ENCODE results near the gene IQCK. TPM values are rescaled to one million over a fixed set of nuclear protein-coding genes. Genes with fewer than 3 reads are reported as not detected.

The IQCK gene
- total RNA-seq, 1 donor from 2014 or later = 6.5 TPM

DNA sequence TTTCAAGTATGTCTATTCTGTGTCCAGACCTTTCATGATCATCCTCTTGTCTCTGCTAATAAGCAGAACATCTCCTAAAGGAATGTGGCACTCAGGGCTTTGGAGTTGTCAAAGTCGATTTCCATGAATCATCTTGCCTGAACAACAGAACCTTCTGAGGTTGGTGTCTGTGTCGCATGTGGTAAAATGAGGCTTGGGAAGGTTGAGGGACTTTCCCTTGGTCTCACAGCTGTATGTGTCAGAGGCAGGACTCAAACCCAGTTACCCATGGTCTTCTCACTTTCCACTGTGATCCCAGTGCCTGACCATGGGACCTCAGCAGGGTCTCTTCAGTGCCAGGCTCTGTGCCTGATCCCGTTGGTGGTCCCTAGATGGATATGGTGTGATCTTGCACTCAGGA, 170.8 kb downstream of the IQCK start:
- DNase-seq (no peak), ATAC-seq (no peak)
- intact Hi-C loops (cut with micrococcal nuclease) = no loop called here

DNA sequence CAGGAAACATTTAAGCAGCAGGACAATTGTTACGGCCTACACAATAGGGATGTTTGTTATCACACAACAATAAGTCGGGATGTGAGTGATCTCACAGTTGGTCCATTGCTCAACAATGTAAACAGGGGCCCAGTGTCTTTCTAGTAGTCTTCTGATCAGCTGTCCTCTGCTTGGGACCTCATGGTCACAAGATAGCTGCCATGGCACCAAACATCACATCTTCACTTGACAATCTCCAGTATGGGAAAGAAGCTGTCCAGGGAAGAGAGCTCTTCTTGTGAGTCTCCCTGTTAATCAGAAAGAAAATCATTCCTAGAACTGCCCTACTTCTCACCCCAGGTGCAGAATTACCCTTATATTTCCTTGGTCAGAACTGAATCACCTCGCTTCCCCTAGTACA, 172.8 kb downstream of the IQCK start:
- intact Hi-C loops (cut with micrococcal nuclease) = no loop called here
- DNase-seq (no peak), ATAC-seq (no peak)

DNA sequence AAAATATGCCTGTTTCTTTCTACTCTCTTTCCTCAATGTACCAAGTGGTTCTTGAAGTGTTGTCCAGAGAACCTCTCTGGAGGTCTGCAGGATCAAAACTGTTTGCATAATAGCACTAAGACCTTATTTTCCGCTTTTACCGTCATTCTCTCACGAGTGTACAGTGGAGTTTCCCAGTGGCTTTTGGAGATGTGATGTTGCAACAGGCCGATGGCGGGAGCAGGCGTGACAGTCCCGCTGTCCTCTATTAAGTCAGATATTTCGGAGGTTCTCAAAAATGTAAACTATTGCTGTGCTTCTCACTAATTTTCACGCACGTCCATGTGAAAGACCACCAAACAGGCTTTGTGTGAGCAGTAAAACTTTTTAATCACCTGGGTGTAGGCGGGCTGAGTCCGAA, 174.8 kb downstream of the IQCK start:
- intact Hi-C loops (cut with micrococcal nuclease) = no loop called here
- no peak for DNase-seq
- no peak for ATAC-seq

DNA sequence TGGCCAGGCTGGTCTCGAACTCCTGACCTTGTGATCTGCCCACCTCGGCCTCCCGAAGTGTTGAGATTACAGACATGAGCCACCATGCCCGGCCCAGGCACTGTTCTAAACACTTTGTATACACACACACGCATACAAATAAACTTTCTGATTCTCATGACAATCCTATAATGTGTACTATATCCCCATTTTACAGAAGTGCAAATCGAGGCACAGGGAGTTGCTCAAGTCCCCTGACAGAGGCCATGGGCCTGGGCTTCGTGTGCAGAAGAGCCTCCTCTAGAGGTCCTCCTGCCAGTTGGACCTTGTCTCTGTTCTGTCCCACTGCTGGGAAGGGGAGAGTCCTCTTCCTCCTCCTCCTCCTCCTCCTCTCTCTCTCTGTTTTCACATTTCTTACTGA, 176.5 kb downstream of the IQCK start:
- no peak for ATAC-seq

DNA sequence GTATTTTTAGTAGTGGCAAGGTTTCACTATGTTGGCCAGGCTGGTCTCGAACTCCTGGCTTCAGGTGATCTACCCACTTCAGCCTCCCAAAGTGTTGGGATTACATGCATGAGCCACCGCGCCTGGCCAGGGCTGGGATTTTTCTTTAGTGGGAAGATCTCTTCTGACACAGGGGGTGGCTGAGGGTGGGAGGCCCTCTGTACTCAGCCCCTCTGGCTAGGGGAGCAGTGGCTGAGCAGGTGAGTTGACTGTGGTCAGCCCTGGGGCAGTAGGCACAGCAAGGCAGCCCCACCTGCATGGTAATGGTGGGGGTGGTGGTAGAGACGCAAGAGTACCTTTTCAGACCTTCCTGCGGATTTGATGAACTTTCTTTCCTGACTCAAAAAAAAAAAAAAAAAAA, 178.9 kb downstream of the IQCK start:
- DNase-seq = no peak
- intact Hi-C loops (cut with micrococcal nuclease) = no loop called here
- ATAC-seq = no peak

More for the DNA sequence above, 176.5 kb downstream of the IQCK start:
- intact Hi-C loops (cut with micrococcal nuclease) = no loop called here
- DNase-seq = no peak

DNA sequence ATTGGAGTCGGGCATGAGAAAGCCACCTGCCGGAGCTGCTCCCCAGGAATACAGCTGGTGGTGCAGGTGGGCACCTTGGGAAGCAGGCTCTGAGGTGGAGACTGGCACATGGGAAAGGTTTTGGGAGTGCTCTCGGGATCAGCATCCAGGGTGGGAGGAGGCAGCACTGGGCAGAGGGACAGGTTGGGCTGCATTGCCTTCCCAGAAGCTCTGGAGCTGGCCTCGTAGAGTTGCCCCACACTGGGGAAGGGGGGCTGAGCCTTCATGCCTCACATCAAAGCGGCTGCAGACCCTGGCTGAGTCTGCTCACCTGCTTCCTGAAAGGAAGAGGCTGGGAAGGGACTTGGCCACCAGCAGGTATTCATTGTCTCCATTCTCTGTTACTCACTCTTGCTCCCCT, 180.1 kb downstream of the IQCK start:
- DNase-seq (no peak), ATAC-seq (no peak)
- intact Hi-C loops (cut with micrococcal nuclease) = no loop called here

DNA sequence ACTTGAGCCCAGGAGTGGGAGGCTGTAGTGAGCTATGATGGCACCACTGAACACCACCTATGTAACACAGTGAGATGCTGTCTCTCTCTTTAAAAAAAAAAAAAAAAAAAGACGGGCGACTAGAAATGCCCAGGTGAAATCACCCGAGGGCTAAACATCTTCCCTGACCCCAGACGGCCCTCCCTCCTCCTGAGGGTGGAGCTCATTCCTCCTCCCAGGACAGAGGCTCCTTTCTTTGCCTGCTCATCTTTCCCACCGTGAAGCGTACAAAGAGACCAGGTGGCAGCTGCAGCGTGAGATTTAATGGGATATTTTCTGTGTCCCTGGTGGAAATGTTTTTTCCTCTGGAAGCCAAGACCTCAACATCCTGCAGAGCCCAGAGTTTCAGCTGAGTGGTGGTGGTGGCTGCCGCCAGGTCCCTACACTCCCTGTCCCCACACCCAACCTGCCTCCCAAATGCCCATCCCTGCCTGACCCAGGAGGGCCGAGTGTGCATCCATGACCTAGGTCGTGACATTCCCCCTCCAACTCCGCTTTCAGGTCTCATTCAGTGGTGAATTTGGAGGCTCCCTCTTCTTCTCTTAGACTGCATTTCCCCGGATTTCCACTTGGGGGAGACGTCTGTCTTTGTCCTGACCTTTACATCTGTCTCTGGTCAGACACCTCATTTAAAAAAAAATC, 181.0 kb downstream of the IQCK start:
- intact Hi-C loops (cut with micrococcal nuclease) = no loop called here
- DNase-seq = no peak
- ATAC-seq = peak; percentile 52

DNA sequence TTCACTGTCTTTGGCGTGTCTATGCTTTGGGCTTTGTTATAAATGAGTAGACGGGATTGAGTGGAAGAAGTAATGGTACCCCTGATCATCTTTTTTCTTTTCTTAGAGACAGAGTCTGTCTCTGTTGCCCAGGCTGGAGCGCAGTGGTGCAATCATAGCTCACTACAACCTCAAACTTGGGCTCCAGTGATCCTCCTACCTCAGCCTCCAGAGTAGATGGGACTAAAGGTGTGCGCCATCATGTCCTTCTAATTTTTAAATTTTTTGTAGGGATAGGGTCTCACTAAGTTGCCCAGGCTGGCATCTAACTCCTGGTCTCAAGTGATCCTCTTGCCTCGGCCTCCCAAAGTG, 181.5 kb downstream of the IQCK start:
- intact Hi-C loops (cut with micrococcal nuclease) = no loop called here

DNA sequence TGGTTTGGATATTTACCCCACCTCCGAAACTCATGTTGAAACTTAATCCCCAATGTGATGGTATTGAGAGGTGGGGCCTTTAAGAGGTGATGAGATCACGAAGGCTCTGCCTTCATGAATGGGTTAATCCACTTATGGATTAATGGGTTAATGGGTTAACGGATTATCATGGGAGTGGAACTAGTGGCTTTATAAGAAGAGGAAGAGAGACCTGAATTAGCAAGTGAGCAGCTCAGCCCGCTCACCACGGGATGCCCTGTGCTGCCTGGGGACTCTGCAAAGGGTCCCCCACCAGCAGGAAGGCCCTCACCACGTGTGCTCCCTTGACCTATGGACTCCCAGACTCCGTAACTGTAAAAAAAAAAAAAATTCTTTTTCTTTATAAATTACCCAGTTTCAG, 183.1 kb downstream of the IQCK start:
- ATAC-seq (no peak), DNase-seq (no peak)
- intact Hi-C loops (cut with micrococcal nuclease) = no loop called here

More for the DNA sequence above, 181.5 kb downstream of the IQCK start:
- no peak for DNase-seq
- no peak for ATAC-seq

DNA sequence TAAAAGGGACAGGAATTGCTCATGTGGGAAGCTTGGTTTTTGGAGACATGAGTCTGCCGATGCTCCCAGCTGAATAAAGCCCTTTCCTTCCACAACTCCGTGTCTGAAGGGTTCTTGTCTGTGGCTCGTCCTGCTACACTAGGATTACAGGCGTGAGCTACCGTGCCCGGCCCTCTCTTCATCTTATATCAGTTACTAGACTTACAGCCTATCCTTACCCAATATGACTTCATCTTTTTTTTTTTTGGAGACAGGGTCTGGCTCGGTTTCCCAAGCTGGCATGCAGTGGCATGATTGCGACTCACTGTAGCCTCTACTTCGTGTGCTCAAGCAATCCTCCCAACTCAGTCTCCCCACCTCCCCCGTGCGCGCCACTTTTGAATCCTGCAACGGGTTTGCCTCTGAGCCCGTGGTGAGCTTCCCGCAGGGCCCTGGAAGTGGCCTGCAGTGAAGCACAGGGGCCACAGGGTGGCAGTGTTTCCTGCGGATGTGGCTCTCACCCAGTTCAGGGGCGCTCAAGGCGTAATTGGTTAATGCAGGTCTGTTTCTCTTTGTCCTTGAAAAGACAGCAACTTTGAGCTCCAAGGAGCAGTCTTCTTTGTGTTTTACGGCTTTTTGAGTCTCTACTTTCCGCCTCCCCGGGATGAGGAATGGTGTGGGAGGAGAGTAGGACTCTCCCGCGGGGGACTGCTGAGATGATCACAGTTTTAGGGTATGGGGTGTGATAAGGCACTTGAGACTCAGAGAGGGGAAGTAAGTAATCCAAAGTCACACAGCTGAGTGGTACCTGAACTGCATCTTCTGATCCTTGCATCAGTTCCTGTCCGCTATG, 189.3 kb downstream of the IQCK start:
- DNase-seq (peak; percentile 71), ATAC-seq (peak; percentile 89)
- intact Hi-C loops (cut with micrococcal nuclease) = loop anchor here (5.0 kb wide), 1 partner anchor 475 kb away; no protein-coding TSS in a partner anchor

Other genes starting within 250 kb of the IQCK start
- 110 TPM for gene GDE1, start 196.2 kb upstream of the IQCK start, total RNA-seq
- 9.2 TPM for gene CCP110, start 194.3 kb upstream of the IQCK start, total RNA-seq
- 22.4 TPM for gene VPS35L, start 162.6 kb upstream of the IQCK start, total RNA-seq
- 9.0 TPM for gene KNOP1, start within 50 bp of the IQCK start, total RNA-seq
- 103 TPM for gene GPRC5B, start 166.6 kb downstream of the IQCK start, total RNA-seq